GM21576 (cell line): ENCODE data around the gene SOBP.

Source experiments
- ATAC-seq: cut with Tn5 transposase; IDR thresholded peaks from one replicate; pipeline ENCODE4 v1.9.1; 2021; ENCODE audit warnings: mild to moderate bottlenecking, moderate library complexity; ENCODE audit not compliant: unreplicated experiment

Gene SOBP

GRCh38 chr6:107654764-107655163 is 164.8 kb downstream of the SOBP start:
- no peak for ATAC-seq

- no peak for ATAC-seq
Measured at GRCh38 chr6:107655245-107655644, 165.3 kb downstream of the SOBP start.

DNA sequence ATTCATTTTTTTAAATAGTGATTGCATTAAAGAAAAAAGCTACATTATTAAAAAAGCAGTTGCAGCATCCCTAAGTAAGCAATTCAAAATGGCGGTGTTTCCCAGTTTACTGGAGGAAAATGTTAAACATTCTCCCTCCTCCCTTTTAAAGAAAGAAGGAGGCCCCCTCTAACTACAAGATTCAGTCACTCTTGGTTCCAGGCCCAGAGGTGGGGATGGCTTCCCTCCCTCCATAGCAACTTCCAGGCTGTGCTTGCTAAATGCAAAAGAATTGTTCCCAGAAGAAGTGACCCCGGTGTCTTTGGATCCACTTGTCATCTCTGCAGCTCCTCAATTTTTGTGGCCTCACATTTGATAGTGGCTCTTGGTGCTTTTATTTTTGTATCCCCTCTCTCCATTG is 165.9 kb downstream of the SOBP start:
- no peak for ATAC-seq

DNA sequence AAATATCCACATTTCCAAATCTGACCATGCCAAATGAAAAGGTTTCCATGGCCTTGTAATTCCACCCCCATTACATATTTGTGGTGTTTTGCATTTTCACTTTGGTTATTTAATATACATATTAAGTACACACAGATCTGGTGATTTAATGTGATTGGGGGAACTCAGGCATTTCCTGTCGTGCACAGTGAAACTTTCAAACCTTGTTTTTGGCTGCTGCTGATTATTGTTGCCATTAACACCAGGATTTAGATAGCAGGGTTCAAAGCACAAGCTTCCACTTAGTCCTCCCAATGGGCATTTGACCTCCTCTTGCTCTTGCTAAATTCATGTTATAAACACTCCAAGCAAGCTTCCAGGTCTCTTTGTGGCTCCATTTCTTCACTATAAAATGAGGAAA is 166.5 kb downstream of the SOBP start:
- ATAC-seq: no peak

DNA sequence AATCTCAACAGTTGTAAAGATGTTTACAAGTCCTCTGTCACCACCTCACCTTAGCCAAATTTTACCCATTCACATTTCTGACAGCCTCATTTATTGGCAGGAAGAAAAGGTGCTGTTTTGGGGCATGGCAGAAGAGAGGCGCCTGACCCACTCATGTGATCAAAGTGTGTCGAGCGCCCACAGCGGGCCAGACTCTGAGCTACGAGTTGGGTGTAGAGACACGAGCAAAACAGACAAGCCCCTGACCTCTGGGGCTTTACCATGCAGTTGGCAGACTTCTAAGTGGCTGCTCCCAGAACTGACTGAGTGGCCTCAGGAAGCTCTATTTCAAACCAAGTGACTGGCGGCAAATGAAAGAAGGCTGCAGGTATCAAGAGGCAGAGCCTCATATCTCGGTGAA is 167.0 kb downstream of the SOBP start:
- no peak for ATAC-seq

- ATAC-seq: no peak
Measured at GRCh38 chr6:107657373-107657754, 167.4 kb downstream of the SOBP start.

- ATAC-seq: peak; percentile 89
Measured at GRCh38 chr6:107657755-107658461, 168.0 kb downstream of the SOBP start.

DNA sequence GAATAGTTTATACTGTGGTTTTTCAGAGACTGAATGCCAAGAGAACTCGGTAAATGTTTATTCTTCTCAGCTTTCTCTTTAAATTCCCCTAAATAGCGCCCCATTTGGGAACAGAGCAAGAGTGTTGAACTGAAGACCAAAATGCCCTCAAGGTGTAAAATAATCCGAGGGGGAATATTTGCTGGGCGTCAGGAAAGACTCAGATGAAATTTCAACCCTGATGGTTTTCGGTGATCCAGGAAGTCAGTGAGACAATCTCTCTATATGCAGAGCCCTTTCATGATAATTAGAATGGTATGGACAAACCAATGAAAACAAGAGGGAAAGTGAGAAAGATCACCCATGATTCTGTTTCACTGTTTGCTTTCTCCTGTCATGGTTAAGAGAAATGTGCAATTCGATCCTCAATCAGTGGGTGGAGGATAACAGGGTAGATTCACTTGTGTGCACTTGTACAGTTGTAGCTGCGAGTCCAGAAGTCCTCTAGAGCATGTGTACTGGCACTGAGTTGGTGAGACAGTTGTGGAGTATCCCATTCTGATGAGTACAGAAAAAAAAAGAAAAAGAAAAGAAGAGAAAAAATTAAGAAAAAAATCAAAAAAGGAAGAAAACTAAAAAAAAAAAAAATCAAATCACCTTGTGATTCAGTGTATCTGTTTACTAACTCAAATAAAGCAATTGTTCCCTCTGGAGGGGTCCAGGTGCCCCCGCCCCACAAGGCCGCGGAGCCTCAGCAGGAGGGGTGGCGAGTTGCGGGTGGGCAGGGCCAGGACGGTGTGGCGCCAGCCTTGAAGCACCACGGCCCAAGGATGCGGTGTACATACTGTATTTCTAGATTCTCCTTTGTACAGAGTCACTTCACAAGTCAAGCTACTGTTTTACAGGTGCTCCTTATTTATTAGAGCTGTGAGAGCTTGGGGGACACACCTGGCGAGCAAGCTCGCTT is 169.3 kb downstream of the SOBP start:
- ATAC-seq: no peak

- ATAC-seq: no peak
Measured at GRCh38 chr6:107660839-107661238, 170.9 kb downstream of the SOBP start.

GRCh38 chr6:107661291-107661690 is 171.4 kb downstream of the SOBP start:
- ATAC-seq: no peak

DNA sequence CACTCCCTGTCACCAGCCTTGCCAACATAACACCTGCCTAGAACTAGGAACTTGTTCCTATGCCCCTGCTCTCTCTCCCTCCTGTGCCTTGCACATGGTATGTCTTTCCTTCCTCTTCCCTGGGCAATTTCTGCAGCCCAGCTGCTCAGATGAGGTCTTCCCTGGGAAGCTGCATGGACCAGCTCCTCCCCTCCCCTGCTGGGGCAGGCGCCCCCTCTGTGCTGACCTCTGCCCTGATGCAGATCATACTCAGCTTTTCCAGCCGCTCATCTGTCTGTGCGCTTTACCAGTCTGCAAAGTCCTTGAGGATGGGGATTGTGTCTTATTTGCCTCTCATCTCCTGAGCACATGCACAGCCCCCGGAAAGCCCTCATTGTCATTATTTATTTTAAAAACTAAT is 172.4 kb downstream of the SOBP start:
- ATAC-seq: no peak

DNA sequence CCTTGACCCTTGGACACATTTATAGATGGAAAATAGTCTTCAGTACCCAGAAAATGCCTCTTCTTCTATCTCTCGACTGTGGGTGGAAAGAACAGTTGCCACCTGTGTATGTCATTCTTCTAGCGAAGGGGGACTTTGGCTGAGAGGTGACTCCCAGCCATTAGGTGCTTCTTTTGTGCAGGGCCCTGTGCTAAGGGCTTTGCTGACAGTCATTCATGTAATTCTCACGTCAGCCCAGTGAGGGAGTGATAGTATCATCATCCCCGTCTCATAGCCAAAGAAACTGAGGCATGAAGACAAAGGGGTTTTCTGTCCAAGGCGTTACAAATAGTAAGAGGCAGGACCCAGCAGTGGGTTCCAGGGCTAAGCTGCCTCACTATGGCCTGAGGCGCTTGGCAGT is 173.4 kb downstream of the SOBP start:
- no peak for ATAC-seq

GRCh38 chr6:107665382-107665781 is 175.5 kb downstream of the SOBP start:
- no peak for ATAC-seq

GRCh38 chr6:107666084-107666980 is 176.4 kb downstream of the SOBP start:
- no peak for ATAC-seq

DNA sequence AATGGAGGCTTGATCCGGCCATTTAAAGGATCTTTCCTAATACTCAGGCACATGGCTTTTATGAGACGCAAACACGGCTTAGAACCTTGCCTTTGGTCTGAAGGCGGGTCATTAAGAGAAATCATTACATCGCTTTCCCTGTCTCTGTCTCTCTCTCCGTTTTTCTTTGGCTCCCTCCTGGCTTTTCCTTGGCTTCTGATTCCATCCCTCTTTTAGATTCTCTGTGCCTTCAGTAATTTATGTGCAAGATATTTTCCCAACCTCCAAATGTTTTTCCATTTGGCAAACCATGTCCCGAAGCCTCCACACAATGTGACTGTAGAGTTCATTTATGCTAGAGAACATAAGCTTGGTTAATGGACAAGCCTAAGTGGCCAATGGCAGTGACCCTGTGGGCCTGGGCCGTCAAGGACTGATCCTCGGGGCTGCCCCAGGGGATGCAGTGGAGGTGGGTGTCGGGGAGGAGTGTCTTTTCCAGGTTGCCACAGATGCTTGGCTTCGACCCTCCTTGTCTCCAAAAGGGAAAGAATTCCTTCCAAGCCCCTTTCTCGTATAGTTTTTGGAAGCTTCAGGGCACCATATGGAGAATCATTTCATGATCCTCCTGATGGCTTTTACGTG is 177.2 kb downstream of the SOBP start:
- no peak for ATAC-seq

DNA sequence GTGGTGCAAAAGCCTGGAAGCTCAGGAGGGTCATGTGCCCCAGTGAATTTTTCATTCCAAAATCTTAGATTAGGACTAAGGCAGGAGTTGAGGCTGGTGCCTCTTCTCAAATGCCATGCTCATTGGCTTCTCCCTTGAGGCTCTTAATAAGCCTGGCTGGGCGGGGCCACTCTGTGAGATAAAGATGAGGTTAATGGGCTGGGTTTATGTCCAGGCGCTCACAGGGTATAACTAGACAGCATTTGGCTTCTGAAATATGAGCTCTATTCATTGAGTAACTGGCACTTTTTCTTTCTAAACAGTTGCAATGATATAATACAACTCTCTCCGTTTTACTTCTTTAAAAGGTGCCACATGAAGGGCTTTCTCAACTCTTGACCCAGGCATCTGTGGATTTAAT is 177.9 kb downstream of the SOBP start:
- no peak for ATAC-seq

- ATAC-seq: peak; percentile 90
Measured at GRCh38 chr6:107668743-107669474, 179.0 kb downstream of the SOBP start.

DNA sequence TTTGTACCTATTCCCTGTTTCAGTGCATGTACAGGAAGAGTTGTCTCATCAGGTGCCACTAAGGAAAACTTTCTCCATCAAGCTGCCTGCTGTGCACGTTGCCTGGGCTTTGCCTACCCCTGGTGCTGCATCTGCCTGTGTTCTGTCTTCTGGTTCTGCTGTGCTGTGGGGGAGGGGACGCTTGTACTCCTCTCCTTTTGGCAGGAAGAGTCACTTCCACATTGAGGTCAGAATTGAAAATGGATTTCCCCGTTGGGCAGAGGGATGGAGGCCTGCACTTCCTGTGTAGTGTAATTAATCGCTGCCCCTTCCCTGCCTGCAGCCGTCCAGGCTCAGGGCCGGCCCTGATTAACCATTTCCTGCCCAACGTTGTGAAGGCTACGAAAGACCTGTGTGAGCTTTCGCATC is 180.9 kb downstream of the SOBP start:
- ATAC-seq: peak; percentile 31

DNA sequence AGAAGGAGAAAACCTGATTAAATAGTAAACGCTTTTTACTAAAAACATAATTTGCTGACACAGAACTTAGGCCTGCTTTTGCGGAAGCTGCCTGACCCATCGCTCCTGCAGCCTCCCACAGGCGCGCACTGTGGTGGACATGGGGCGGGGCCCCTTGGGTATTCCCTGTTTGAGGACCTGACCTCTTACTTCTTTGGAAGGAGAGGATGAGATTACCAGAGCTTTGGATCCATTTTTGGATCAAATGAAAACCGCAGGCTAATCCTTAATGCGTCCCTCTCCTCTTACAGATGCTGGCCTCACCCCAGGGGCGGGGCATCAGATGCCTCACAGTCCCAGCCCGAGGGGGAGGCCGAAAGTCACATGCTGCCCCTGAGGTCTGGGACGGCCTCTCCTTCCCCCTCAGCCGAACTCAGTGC is 183.2 kb downstream of the SOBP start:
- ATAC-seq: no peak
